ENCODE data around the gene DDX20. TPM values are rescaled to one million over a fixed set of nuclear protein-coding genes. Genes with fewer than 3 reads are reported as not detected.

DDX20 gene
- total RNA-seq, 4 donors from 2014 or later: 15.7 to 32.6 (median 20.8) TPM

DNA sequence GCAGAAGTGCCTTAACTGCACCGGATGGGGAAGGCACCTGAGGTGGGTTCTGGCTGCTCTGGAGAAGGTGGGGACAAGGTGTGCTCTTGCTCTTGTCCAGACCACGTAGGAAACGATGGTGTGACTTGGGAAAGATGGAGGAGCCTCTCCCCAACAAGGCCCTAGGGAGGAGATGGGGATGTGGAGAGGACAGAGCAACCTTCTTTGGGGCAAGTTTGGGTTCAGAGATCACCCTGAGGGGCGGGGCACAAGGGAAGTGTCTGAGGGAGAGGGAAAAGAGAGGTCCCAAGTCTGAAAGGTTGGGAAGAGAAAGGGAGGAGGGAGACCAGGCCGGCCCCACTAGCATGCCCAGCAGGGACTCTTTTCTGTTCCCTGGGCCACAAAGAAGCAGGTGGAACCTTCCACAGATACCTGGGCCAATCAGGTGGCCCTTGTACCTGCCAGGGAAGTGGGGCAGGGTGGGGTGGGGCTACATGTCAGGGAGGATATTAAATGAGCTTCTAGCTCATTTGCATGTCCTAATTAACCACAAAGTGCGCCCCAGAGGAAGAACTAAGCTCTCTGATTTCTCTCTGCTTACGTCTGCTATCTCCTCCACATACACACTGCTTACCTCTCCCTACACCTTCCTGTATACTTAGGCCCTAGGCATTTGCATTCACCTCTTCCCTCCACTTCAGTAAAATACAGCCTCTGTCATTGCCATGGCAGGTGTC is 32.5 kb upstream of the DDX20 start:
- no peaks in the 10 kb centered on the region for H3K27me3 ChIP-seq
- H3K4me3 ChIP-seq (replicated peaks in 1 of 3): no peak overlapping the region
- no peak for TF ChIP-seq POLR2A (IDR thresholded peaks at IDR 0.05)
- TF ChIP-seq, protein P1, sequence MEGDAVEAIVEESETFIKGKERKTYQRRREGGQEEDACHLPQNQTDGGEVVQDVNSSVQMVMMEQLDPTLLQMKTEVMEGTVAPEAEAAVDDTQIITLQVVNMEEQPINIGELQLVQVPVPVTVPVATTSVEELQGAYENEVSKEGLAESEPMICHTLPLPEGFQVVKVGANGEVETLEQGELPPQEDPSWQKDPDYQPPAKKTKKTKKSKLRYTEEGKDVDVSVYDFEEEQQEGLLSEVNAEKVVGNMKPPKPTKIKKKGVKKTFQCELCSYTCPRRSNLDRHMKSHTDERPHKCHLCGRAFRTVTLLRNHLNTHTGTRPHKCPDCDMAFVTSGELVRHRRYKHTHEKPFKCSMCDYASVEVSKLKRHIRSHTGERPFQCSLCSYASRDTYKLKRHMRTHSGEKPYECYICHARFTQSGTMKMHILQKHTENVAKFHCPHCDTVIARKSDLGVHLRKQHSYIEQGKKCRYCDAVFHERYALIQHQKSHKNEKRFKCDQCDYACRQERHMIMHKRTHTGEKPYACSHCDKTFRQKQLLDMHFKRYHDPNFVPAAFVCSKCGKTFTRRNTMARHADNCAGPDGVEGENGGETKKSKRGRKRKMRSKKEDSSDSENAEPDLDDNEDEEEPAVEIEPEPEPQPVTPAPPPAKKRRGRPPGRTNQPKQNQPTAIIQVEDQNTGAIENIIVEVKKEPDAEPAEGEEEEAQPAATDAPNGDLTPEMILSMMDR (IDR thresholded peaks at IDR 0.05): no peak
- WGBS, 2 donors: 87 to 89% methylated on average over 7 of the region's 7 CpGs
- H3K27ac ChIP-seq: no peak overlapping the region
- DNase-seq: no peak
- H3K9me3 ChIP-seq: no peaks in the 10 kb centered on the region
- H3K4me1 ChIP-seq: peaks cover 5 to 30% of the 10 kb centered on the region in 2 donors
- no peaks in the 10 kb centered on the region for H3K36me3 ChIP-seq
- intact Hi-C loops (cut with DNase I): no loop called here

DNA sequence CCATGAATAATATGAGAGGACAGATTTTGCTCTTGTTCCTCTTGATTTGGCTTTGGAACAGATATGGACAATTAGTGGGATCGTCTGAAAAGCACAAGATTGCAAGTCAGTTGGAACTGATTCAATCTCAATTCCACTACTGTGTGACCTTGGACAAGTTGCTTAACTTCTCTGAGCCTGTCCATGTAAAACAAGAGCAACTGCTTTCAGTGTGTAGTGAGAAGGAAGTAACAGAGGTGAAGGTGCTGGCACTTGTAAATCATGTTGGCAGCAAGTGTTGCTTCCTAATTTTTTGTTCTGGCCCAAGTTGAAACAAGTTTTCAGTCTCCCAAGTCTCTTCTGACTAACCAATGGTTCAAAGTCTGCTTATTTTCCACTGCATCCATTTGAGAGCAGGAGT is 31.8 kb upstream of the DDX20 start:
- H3K9me3 ChIP-seq: no peaks in the 10 kb centered on the region
- no peak overlapping the region for H3K4me3 ChIP-seq (replicated peaks in 1 of 3)
- no peaks in the 10 kb centered on the region for H3K27me3 ChIP-seq
- peaks cover 5 to 30% of the 10 kb centered on the region in 2 donors for H3K4me1 ChIP-seq
- H3K36me3 ChIP-seq: no peaks in the 10 kb centered on the region
- no peak overlapping the region for H3K27ac ChIP-seq
- no peak for TF ChIP-seq POLR2A (IDR thresholded peaks at IDR 0.05)
- TF ChIP-seq, protein P1 (IDR thresholded peaks at IDR 0.05): no peak
- intact Hi-C loops (cut with DNase I): no loop called here
- 70 to 82% methylated on average over 1 of the region's 1 CpG for WGBS, 2 donors
- no peak for DNase-seq

DNA sequence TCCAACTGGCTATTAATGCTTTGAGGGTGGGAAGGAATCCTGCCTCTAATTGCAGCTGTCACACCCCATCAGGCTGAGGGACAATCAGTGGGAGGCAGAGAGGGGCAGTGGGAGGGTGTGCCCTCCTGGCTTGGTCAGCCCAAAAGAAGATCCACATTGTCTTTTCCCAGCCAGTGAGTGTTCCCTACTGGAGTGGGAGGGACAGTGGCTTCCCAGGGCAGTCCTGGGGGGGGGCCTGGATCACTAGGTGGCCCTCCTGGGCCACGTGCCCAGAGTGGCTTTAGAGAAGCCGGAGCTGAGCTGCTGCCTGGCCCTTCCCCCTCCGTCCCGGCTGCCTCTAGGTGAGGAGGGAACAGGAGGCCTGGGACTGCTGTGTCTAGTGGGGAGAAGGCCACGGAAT is 30.5 kb upstream of the DDX20 start:
- Histone ChIP-seq H3K27ac (no peak overlapping the region), H3K4me1 (peaks cover 5 to 33% of the 10 kb centered on the region in 2 donors), H3K9me3 (no peaks in the 10 kb centered on the region), H3K36me3 (no peaks in the 10 kb centered on the region), H3K4me3 (replicated peaks in 1 of 3) (no peak overlapping the region), H3K27me3 (no peaks in the 10 kb centered on the region)
- DNase-seq: peak; percentile 70
- 13 to 21% methylated on average over 4 to 5 of the region's 5 CpGs for WGBS, 2 donors
- TF ChIP-seq POLR2A (IDR thresholded peaks at IDR 0.05): no peak
- intact Hi-C loops (cut with DNase I): no loop called here

DNA sequence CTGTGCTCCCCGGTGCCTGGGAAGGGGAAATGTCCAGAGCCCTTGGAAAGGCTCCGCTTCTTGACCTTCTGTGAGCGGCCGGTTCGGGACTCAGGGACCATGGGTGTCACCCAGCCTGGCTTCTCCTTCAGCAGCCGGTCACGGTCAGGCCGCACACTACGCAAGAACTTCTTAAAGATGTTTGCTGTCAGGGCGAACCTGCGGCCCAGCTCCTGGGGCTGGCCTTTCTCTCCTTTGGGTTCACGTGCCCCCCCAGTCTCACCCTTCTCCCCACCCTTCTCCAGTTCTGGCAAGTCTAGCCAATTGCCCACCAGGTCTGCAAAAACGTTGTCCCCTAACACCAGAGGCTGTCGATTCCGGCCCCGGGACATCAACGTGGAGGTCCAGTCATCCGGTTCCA is 28.6 kb upstream of the DDX20 start:
- intact Hi-C loops (cut with DNase I): no loop called here
- no peak for DNase-seq
- H3K9me3 ChIP-seq: no peaks in the 10 kb centered on the region
- TF ChIP-seq POLR2A (IDR thresholded peaks at IDR 0.05): no peak
- TF ChIP-seq, protein P1 (IDR thresholded peaks at IDR 0.05): no peak
- H3K4me1 ChIP-seq: peaks cover 0 to 14% of the 10 kb centered on the region in 2 donors
- no peaks in the 10 kb centered on the region for H3K27me3 ChIP-seq
- H3K4me3 ChIP-seq (replicated peaks in 1 of 3): no peak overlapping the region
- H3K36me3 ChIP-seq: no peaks in the 10 kb centered on the region
- no peak overlapping the region for H3K27ac ChIP-seq
- 79 to 90% methylated on average over 9 to 18 of the region's 18 CpGs for WGBS, 2 donors

DNA sequence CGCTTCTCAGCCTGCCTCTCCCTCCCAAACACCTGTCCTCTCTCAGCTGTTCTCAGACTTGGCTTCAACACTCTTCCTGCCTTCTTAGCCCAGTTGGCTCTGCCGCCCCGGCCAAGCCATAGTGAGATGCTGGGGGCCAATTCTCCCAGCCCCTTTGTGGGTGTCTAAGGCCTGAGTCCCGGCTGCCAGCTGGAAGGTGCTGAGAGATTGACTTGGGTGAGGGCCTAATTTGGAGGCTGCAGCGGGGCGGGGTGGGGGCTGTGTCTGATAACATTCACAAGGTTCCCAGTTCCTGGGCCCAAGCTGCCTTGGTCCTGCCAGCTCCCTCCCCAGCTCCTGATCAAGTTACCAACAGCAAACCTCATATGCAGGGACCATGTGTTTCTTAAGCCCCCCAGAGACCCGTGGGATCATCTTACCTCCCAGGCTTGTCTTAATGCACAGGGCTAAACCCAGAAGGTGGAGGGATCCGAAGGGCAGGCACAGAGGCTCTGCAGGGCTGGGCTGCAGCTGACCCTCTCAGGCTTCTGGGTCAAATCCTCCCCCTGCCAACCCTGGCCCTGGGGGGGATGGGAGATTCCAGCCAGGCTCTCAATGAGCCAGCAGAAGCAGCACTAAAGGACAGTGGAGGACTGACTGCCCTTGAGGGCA is 26.3 kb upstream of the DDX20 start:
- 67 to 77% methylated on average over 7 to 8 of the region's 8 CpGs for WGBS, 2 donors
- no peaks in the 10 kb centered on the region for H3K27me3 ChIP-seq
- H3K4me3 ChIP-seq (replicated peaks in 1 of 3): no peak overlapping the region
- H3K36me3 ChIP-seq: no peaks in the 10 kb centered on the region
- TF ChIP-seq, protein P1 (IDR thresholded peaks at IDR 0.05): no peak
- H3K9me3 ChIP-seq: no peaks in the 10 kb centered on the region
- H3K4me1 ChIP-seq: peaks cover 0 to 23% of the 10 kb centered on the region in 2 donors
- no peak overlapping the region for H3K27ac ChIP-seq
- no peak for DNase-seq
- intact Hi-C loops (cut with DNase I): no loop called here

All from thyroid gland (tissue), 4 donors.